Measurements from ENCODE around the gene GRIK4. TPM values are rescaled to one million over a fixed set of nuclear protein-coding genes. Genes with fewer than 3 reads are reported as not detected.

GRIK4 gene
- total and polyA plus RNA-seq, 8 donors, result 0.02 TPM; not detected in 7

DNA sequence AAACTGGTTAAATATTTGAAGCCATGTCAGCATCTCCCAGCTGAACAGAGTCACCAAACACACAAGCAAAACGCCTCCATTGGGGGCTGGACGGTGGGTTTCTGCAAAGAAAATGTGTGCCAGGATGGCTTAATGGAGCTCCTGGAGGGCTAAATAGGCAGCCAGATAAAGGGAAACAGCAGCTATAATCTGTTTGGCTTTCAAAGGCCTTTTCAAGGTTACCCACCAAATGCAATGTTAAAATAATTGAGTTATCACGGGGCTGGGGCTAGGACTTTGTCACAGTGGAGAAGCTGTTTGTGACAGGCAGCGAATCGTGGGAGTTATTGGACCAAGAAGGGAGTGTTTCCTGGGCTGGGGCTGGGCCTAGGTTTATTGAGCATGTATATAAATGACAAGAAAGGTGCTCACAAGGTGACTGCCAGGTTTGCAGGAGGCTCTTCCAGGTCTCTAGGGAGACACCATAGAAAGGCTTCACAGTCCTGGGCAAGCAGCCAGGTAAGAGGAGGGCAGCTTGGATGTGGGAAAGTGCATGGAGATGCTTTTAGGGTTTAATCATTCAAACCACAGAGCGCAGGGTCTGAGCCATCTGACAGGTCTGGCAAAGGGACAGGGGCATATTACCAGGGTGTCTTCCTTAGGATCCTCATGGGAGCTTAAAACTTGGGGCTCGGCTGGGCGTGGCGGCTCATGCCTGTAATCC lies 28.3 kb downstream of the GRIK4 start:
- no peak for FAIRE-seq
- Histone ChIP-seq H3K36me3 (no peaks in the 10 kb centered on the region), H3K27ac (no peak overlapping the region), H3K4me3 (no peak overlapping the region), H3K9me3 (no peaks in the 10 kb centered on the region), H3K27me3 (no peaks in the 10 kb centered on the region), H3K4me1 (no peaks in the 10 kb centered on the region)
- peak in 1 of 6 donors; percentile 24 for DNase-seq
- 71 to 74% methylated on average over 9 of the region's 9 CpGs for whole genome bisulfite sequencing, 2 donors
- peak in 2 of 4 donors; percentile 54 to 64 for ATAC-seq
- intact Hi-C loops (cut with DNase I), result no loop called here
- TF ChIP-seq, protein P1, sequence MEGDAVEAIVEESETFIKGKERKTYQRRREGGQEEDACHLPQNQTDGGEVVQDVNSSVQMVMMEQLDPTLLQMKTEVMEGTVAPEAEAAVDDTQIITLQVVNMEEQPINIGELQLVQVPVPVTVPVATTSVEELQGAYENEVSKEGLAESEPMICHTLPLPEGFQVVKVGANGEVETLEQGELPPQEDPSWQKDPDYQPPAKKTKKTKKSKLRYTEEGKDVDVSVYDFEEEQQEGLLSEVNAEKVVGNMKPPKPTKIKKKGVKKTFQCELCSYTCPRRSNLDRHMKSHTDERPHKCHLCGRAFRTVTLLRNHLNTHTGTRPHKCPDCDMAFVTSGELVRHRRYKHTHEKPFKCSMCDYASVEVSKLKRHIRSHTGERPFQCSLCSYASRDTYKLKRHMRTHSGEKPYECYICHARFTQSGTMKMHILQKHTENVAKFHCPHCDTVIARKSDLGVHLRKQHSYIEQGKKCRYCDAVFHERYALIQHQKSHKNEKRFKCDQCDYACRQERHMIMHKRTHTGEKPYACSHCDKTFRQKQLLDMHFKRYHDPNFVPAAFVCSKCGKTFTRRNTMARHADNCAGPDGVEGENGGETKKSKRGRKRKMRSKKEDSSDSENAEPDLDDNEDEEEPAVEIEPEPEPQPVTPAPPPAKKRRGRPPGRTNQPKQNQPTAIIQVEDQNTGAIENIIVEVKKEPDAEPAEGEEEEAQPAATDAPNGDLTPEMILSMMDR (IDR thresholded peaks at IDR 0.05), result no peak

DNA sequence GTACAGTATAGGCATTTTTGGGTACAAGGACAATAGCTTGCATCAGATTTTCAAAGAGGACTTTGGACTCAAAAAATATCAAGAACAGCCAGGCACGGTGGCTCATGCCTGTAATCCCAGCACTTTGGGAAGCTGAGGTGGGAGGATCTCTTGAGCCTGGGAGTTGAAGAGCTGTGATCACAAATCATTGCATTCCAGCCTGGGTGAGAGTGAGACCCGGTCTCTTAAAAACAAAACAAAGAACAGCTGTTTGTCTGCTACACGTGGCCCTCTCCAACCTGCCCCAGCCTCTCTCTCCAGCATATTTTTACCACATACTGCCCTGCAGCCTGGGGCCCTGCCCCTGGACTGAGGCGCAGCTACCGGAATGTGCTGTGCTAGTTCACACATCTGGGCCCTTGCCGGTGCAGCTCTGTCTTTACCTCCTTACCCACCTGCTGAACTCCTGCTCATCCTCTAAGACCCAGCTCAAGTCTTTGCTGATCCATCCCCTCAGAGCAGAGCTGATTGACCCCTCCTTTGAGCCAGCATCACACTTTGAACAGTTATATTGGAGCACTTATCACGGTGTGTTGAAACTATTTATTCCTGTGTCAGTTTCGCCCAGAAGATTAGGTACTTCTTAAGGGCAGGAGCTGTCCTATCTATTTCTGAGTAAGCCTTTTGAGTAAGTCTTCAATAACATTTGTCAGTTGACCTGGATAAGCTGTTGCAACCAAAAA lies 29.4 kb downstream of the GRIK4 start:
- Histone ChIP-seq H3K4me3 (no peak overlapping the region), H3K27me3 (no peaks in the 10 kb centered on the region), H3K27ac (no peak overlapping the region), H3K9me3 (no peaks in the 10 kb centered on the region), H3K4me1 (no peaks in the 10 kb centered on the region), H3K36me3 (no peaks in the 10 kb centered on the region)
- DNase-seq (no peak), FAIRE-seq (no peak), ATAC-seq (no peak)
- 58% methylated on average over 8 of the region's 8 CpGs for WGBS, 2 donors
- TF ChIP-seq, protein P1 (IDR thresholded peaks at IDR 0.05), result no peak
- intact Hi-C loops (cut with DNase I), result no loop called here

DNA sequence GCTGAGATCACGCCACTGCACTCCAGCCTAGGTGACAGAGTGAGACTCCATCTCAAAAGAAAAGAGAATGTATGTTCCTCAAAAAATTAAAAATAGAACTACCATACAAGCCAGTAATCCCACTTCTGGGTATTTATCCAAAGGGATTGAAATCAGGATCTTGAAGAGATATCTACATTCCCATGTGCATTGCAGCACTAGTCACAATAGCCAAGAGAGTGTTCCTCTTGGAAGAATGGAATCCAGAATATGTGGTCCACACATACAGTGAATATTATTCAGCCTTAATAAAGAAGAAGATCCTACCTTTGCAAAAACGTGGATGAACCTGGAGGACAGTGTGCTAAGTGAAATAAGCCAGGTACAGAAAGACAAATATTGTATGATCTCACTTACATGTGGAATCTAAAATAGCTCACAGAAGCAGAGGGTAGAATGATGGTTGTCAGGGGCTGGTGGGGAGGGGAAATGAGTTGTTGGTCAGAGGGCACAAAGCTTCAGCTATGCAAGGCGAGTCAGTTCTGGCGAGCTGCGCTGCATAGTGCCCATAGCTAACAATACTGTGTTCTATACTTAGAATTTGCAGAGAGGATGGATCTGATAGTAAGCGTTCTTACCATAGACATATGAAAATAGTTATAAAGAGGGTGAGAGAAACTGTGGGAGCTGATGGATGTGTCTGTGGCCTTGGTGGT lies 32.1 kb downstream of the GRIK4 start:
- TF ChIP-seq, protein P1 (IDR thresholded peaks at IDR 0.05), result no peak
- Histone ChIP-seq H3K27me3 (no peaks in the 10 kb centered on the region), H3K4me1 (peaks cover 4 to 16% (median 8%) of the 10 kb centered on the region in 3 donors), H3K36me3 (no peaks in the 10 kb centered on the region), H3K9me3 (no peaks in the 10 kb centered on the region), H3K27ac (no peak overlapping the region), H3K4me3 (no peak overlapping the region)
- FAIRE-seq, result no peak
- ATAC-seq, result no peak
- DNase-seq, result no peak
- intact Hi-C loops (cut with DNase I), result no loop called here
- WGBS, 2 donors, result 80% methylated on average over 6 of the region's 6 CpGs

GRCh38 chr11:120545813-120546212 lies 34.3 kb downstream of the GRIK4 start:
- no peak overlapping the region for H3K4me3 ChIP-seq
- ATAC-seq (no peak), FAIRE-seq (no peak), DNase-seq (no peak)
- 73 to 79% methylated on average over 7 of the region's 7 CpGs for WGBS, 2 donors
- no peaks in the 10 kb centered on the region for H3K27me3 ChIP-seq
- H3K9me3 ChIP-seq, result no peaks in the 10 kb centered on the region
- TF ChIP-seq, protein P1 (IDR thresholded peaks at IDR 0.05), result no peak
- intact Hi-C loops (cut with DNase I), result no loop called here
- no peaks in the 10 kb centered on the region for H3K36me3 ChIP-seq
- peaks cover 4 to 16% (median 8%) of the 10 kb centered on the region in 3 donors for H3K4me1 ChIP-seq
- H3K27ac ChIP-seq, result no peak overlapping the region

Measured in pancreas (tissue), 10 donors.